ENCODE measurements around the gene MLNR. TPM values are rescaled to one million over a fixed set of nuclear protein-coding genes. Genes with fewer than 3 reads are reported as not detected.

Gene MLNR
- total RNA-seq, 1 experiment from 2014 or later: not detected

- Histone ChIP-seq H3K27ac (ENCODE audit: low read length) (no peak overlapping the region), H4K20me1 (ENCODE audit: low read length) (no peaks in the 10 kb centered on the region), H3K4me1 (ENCODE audit: insufficient read depth, low read length) (no peaks in the 10 kb centered on the region), H3K27me3 (ENCODE audit: low read length) (no peaks in the 10 kb centered on the region), H3K9me2 (replicated peaks; ENCODE audit: low read length) (no peaks in the 10 kb centered on the region), H3F3A (ENCODE audit: low read length, unreplicated experiment) (no peaks in the 10 kb centered on the region), H3K4me2 (ENCODE audit: low read length) (no peak overlapping the region), H3K36me3 (ENCODE audit: low read depth, low read length) (no peaks in the 10 kb centered on the region), H3K79me2 (ENCODE audit: low read length) (no peaks in the 10 kb centered on the region), H3K4me3 (ENCODE audit: low read length) (no peak overlapping the region), H3K9ac (ENCODE audit: low read length) (no peak overlapping the region), H3K9me3 (ENCODE audit: low read length) (no peaks in the 10 kb centered on the region), H2AFZ (ENCODE audit: low read length) (no peak overlapping the region)
- ChIA-PET POLR2A (ENCODE audit: unreplicated experiment) (no interaction called here), CTCF (no interaction called here)
- intact Hi-C loops (cut with micrococcal nuclease): no loop called here
- no peak for TF ChIP-seq EZH2 (IDR thresholded peaks at IDR 0.05; ENCODE audit: low read length, unreplicated experiment)
- no peak for TF ChIP-seq EZH2phosphoT487 (IDR thresholded peaks at IDR 0.05; ENCODE audit: borderline replicate concordance, low read length)
- TF ChIP-seq CTCF (conservative IDR thresholded peaks at IDR 0.05; ENCODE audit: low read depth, low read length): no peak
- ATAC-seq: no peak
- no peak for DNase-seq
- BruUV-seq (replicated peaks): no TSS peak
Observed at GRCh38 chr13:49218493-49219051, 1.6 kb upstream of the MLNR start.

GRCh38 chr13:49219647-49220035 lies 497 bp upstream of the MLNR start:
- no peaks in the 10 kb centered on the region for H3K4me1 ChIP-seq (ENCODE audit: insufficient read depth, low read length)
- no peak overlapping the region for H3K4me3 ChIP-seq (ENCODE audit: low read length)
- no peak overlapping the region for H3K4me2 ChIP-seq (ENCODE audit: low read length)
- ChIA-PET CTCF (no interaction called here), POLR2A (ENCODE audit: unreplicated experiment) (no interaction called here)
- no peak for DNase-seq
- H3K27ac ChIP-seq (ENCODE audit: low read length): no peak overlapping the region
- TF ChIP-seq EZH2phosphoT487 (IDR thresholded peaks at IDR 0.05; ENCODE audit: borderline replicate concordance, low read length) (no peak), EZH2 (IDR thresholded peaks at IDR 0.05; ENCODE audit: low read length, unreplicated experiment) (no peak), CTCF (conservative IDR thresholded peaks at IDR 0.05; ENCODE audit: low read depth, low read length) (no peak)
- no peaks in the 10 kb centered on the region for H3K9me2 ChIP-seq (replicated peaks; ENCODE audit: low read length)
- no peaks in the 10 kb centered on the region for H3K79me2 ChIP-seq (ENCODE audit: low read length)
- no peak for ATAC-seq
- H3F3A ChIP-seq (ENCODE audit: low read length, unreplicated experiment): no peaks in the 10 kb centered on the region
- H3K27me3 ChIP-seq (ENCODE audit: low read length): no peaks in the 10 kb centered on the region
- H3K36me3 ChIP-seq (ENCODE audit: low read depth, low read length): no peaks in the 10 kb centered on the region
- H3K9me3 ChIP-seq (ENCODE audit: low read length): no peaks in the 10 kb centered on the region
- no peaks in the 10 kb centered on the region for H4K20me1 ChIP-seq (ENCODE audit: low read length)
- H3K9ac ChIP-seq (ENCODE audit: low read length): no peak overlapping the region
- no peak overlapping the region for H2AFZ ChIP-seq (ENCODE audit: low read length)
- intact Hi-C loops (cut with micrococcal nuclease): no loop called here
- no TSS peak for BruUV-seq (replicated peaks)

- CTCF ChIA-PET: no interaction called here
- H2AFZ ChIP-seq (ENCODE audit: low read length): no peak overlapping the region
Observed at GRCh38 chr13:49220856-49221589, 885 bp downstream of the MLNR start.

More at GRCh38 chr13:49220856-49221589, 885 bp downstream of the MLNR start:
- Histone ChIP-seq H3K4me3 (ENCODE audit: low read length) (no peak overlapping the region), H3K9me2 (replicated peaks; ENCODE audit: low read length) (no peaks in the 10 kb centered on the region), H3K27ac (ENCODE audit: low read length) (no peak overlapping the region), H3K9me3 (ENCODE audit: low read length) (no peaks in the 10 kb centered on the region), H3K4me2 (ENCODE audit: low read length) (no peak overlapping the region), H4K20me1 (ENCODE audit: low read length) (no peaks in the 10 kb centered on the region), H3K79me2 (ENCODE audit: low read length) (no peaks in the 10 kb centered on the region), H3K4me1 (ENCODE audit: insufficient read depth, low read length) (no peaks in the 10 kb centered on the region), H3K27me3 (ENCODE audit: low read length) (no peaks in the 10 kb centered on the region), H3K36me3 (ENCODE audit: low read depth, low read length) (no peaks in the 10 kb centered on the region), H3F3A (ENCODE audit: low read length, unreplicated experiment) (no peaks in the 10 kb centered on the region), H3K9ac (ENCODE audit: low read length) (no peak overlapping the region)
- intact Hi-C loops (cut with micrococcal nuclease): no loop called here
- POLR2A ChIA-PET (ENCODE audit: unreplicated experiment): no interaction called here
- no TSS peak for BruUV-seq (replicated peaks)
- ATAC-seq (no peak), DNase-seq (no peak)
- TF ChIP-seq EZH2phosphoT487 (IDR thresholded peaks at IDR 0.05; ENCODE audit: borderline replicate concordance, low read length) (no peak), CTCF (conservative IDR thresholded peaks at IDR 0.05; ENCODE audit: low read depth, low read length) (no peak), EZH2 (IDR thresholded peaks at IDR 0.05; ENCODE audit: low read length, unreplicated experiment) (no peak)
